ENCODE results near the gene TCL1B. TPM values are rescaled to one million over a fixed set of nuclear protein-coding genes. Genes with fewer than 3 reads are reported as not detected.

TCL1B gene
- total RNA-seq, 2 experiments from 2014 or later = not detected

Other genes with a start within 250 kb of the TCL1B start
- gene SYNE3, start 169.8 kb upstream of the TCL1B start, total RNA-seq = 10 to 100 TPM; 21.6 to 22.8 TPM
- gene GLRX5, start 151.4 kb upstream of the TCL1B start, total RNA-seq = 10 to 100 TPM; 34.2 to 34.6 TPM
- gene TCL1A, start 27.7 kb downstream of the TCL1B start, total RNA-seq = not detected
- not detected for gene TUNAR, start 190.4 kb downstream of the TCL1B start, total RNA-seq

Data from activated naive CD4-positive, alpha-beta T cell treated with anti-CD3 and anti-CD28 coated beads for 36 hours (primary cell).